Inflammatory macrophage treated with lipopolysaccharide for 1 hour (primary cell): Measurements from ENCODE around the gene RHEX.

Source experiments
- DNase-seq, 2 donors: peaks; one replicate each; pipeline ENCODE4 v3.0.0-alpha.2; 2020 to 2022

Gene RHEX

DNA sequence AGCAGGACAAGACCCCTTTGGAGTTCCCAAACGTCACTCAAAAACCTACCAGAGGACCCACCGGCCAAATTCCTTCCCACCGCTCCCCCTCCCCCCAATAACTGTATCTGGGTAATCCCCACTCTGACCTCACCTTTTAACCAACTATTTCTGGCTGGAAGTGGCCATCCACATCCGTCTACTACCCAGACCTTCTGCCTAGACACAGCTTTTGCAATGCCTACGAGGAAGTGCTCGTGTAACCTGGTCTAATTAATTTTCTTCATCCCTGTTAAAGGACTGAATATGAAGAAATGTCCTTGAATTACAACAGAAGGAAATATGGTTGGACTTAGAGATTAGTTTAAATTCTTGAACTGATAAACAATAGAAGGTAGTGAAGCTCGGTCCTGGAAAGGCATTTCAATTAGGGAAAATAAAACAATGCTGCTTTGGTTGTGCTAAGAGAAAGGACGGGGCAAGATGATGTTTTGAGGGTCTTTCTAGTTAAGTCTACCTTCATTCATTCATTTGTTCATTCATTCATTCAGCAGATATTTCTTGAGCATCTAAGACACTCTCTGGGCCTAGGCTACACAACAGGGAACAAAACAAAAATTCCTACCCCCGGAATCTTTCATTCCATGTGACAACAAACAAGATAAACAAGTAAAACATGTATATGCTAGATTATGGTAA lies 45.4 kb downstream of the RHEX start:
- DNase-seq, result no peak

DNA sequence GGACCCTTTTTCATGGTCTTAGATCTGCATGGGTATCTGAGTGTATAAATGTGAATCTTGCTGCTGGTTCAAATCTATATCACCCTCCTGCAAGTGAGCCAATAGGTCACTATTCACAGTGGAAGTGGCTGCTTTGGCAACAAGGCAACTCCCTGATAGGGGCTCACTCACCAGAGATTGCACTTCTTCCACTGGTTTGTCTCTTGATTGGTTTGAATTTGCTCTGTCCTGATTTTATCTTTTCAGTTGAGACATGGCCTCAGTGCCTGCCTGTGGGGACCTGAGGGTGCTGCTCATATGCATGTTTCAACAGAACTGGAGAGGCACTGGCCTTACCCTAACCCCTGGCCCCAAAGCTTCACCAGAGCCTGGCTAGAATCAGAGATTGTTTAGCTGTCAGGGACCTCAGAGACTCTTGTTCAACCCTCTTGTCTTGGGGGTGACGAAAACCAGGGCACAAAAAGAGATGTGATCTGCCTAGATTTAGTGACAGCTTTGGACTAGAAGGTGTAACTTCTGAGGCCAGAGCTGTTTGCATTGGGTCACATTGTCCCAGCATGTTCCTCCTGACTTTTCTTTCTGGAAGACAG lies 47.3 kb downstream of the RHEX start:
- DNase-seq, result no peak

DNA sequence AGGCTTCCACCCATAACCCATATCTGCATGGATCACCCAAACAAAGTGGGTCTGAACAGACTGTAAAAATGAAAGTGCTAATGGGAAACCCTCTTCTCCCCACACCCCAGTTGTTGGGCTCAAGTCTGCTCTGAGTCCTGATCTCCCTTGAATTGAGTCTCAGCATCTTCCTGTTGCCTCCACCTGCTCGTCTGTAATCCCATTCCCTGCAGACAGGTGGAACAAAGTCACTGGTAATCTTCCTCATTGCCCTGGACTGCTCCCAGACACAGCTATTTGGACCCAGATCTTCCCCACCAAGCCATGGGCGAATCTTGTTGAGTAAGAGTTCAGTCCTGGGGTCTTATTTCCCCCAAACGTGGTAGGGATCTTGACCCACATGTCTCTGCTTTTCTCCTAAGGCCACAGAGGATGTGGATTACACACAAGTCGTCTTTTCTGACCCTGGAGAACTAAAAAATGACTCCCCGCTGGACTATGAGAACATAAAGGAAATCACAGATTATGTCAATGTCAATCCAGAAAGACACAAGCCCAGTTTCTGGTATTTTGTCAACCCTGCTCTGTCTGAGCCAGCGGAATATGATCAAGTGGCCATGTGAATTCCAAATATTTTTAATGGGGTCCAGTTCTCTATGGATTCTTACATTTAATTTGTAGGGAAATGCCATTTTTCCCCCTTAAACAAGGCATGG lies 48.5 kb downstream of the RHEX start:
- peak; percentile 73 to 76 for DNase-seq

DNA sequence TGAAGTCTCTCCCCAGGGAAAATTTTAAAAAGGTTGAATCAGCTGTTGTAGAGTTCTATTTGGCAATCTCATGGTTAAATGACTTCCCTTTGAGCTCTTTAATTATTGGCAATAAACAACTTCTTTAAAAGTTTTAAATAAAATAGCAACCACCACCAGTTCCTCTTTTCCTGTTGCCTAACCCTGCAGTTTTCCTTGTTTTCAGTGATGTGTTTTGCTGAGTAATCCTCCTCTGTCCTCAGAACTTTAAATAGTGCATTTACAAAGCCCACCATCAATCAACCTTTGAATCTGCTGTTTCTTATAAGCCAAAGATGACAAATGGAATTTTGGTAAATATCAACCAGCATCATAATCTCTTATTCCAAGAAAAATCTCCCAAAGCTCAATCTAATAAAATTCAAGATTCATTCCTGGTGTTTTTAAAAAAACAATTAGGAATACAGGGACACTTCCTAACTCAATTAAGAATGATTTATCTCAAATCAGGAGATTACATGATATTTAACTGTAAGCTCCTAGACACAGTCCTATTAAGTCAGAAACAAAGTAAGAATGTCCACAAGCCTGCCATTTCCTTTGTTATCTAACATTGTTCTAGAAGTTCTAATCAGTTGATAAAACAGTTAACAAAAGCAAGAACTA lies 49.4 kb downstream of the RHEX start:
- DNase-seq, result peak; percentile 84 to 89

DNA sequence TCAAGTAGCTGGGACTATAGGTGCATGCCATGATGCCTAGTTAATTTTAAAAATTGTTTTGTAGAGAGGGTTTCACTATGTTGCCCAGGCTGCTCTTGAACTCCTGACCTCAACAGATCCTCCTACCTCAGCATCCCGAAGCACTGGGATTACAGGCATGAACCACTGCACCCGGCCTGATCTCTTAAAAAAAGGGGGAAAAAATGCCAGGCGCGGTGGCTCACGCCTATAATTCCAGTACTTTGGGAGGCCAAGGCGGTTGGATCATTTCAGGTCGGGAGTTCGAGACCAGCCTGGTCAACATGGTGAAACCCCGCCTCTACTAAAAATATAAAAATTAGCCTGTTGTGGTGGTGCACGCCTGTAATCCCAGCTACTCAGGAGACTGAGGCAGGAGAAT lies 51.0 kb downstream of the RHEX start:
- DNase-seq, result no peak

DNA sequence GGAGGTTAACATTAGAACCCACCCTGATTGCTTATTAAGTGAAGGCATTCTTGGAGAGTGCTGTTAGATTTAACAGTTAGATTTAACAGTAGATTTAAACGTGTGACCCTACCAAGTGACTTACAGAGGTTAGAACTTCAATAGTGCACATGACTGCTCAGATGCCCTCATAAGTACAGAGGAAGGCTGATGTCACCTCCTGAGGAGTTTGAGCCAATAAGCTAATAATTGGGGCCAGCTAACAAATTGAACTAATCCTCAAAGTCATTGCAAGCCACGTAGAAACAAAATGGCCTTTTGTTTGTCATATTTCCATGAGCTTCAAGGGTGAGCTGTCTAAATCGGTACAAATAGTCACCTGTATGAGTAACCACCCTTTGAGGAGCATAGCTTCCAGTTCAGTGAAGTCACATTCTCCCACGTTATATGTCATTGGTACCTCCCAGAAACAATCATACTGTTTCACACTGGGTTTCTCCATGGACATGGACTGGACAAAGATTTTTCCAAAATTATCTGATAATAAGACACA lies 52.6 kb downstream of the RHEX start:
- DNase-seq, result no peak

DNA sequence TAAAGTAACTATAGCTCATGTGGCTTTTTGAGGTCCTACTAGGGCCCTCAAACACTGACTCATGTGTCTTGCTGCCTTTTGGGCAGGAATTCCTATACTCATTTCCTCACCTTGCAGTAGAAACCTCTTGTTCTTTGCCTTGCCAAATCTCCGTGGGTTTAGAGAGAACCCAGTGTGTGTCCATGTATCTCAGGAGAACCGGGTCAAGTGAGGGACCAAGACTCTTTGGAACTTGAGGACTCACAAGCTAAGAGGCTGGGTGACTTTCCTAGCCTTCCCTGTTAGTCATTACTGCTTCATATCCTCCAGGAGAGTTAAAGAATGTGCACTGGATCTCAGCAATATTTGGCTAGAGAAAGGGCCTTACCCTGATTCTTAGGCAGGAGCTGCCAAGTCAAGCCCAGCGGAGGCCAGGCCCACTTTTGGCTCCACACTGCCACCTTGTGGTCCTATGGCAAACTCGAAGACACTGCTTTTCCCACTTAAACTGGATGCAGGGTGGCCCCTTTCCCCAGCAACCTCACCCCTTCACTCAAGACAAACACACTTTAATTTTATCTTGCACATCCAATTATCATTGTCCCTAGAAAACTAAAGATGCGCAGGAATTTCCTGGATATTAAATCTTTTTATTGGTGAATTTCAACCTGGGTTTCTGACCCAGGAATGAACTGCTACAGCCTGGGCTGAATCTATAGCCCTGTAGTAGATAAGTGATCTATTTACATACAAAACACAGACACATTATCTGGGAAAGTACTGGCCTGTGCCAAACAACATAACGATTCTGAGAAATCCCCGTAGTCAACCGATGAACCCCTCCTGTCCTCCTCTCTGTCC lies 53.6 kb downstream of the RHEX start:
- peak; percentile 62 to 95 for DNase-seq

DNA sequence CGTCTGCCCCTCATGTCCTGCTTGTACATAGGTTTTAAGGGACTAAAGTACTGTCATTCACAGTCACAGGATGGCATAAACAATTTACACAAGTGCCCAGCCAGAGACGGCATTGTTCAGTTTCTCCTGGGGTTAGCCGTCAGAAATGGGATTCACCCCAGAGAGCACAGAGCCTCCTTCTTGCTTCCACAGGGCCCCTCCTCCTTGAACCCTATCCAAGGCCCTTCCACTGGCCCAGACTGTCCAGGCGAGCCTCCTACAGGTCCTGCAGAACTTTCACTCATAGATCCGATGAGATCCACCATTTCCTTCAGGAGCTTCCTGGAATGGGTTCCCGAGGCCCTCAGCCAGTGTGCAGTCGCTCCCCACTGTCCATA lies 54.2 kb downstream of the RHEX start:
- no peak for DNase-seq

DNA sequence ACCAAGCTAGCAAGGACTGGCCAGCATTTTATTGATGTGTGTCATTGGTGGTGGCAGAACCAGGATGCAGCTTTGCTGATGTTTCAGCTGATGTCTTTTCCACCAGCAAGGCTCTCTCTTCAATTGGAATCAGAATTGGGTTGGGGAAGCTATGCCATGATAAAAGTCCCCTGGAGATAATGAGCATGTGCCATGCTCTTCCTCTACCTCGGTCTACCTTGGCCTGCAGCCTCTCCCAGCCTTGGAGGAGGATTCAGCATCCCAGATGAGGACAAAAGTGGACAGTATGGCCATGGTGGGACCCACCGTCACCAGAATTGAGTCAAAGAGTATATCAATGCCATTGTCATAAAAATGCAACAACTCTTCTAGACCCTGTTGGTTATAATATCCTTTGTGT lies 55.7 kb downstream of the RHEX start:
- no peak for DNase-seq

DNA sequence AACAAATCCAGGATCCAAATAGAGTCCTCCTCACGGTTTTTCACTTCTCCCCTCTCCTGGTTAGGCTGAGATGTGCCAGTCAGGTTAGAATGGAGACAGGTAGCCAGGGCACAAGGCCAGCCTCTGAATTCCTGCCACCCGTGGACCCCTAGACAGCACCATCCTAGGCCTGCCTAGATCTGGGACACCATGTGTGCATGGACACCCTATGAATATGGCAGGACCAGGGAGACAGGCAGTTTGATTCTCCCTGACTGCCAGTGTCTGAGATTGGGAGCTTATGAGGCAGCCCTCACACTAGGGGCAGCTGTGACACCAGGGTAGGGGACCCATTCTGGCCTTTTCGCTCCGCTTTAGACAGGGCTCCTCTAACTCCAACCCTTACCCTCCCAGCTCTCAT lies 56.7 kb downstream of the RHEX start:
- no peak for DNase-seq

DNA sequence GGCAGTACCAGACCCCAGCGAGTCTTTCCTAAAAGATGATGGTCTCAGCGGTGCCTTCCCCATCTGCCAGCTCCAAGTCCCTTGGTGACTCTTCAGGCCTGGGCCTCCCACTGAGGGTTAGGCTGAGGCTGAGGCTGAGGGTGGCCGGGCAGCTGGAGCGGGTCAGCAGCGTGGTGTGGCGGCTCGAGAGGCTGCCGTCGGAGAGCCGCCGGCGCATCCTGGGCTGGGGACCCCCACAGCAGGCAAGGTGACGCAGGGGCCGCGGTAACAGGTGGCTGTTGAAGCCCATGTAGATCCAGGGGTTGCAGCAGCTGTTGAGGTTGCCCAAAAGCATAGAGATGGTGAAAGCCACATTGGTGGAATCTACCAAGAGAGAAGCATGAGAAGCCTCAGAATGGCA lies 57.2 kb downstream of the RHEX start:
- no peak for DNase-seq

DNA sequence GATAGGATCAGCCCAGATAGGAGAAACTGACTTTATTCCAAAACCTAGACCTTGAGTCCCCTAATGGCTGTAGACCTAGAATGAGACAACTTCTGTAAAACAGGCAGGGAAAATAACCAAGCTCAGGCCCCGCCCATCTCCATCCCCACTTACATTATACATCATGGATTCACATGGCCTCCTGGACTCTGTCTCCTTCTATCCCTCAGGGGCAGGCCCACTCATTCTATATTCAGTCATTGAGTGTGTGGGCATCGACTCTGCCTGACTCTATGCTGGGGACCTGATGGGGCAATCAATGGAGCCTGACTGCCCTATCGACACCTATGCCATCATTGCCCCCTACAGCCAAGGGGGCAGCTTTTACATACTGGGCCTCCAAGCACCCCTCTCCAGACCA lies 57.8 kb downstream of the RHEX start:
- no peak for DNase-seq

DNA sequence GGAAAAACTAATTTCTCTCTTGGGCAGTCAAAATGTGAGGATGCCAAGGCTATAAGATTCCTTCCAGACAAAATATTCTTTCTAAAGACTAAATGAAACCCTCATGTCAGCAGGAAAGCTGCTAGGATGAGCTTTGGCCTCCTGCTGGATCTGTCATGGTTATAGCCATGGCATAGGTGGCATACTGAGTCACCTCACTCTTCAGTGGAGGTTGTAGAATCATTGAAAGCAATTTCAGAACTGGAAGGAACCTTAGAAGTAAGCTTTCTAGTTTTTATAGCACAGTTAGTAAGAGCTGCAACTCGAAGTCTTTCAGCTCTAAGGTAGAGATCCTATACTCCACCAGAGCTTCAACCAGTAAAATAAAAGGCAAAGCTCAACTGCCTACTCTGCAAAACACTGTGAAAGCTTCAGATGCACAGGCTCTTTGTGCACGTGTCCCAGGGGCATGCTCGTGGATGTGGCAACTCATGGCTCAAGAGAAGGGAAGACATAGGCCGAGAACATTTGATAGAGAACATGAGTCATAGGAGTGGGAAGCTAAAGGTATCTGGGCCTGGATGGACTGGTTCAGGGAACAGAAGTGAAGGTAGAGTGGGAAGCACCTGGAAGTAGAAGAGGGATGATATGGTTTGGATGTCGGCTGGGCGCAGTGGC lies 58.4 kb downstream of the RHEX start:
- no peak for DNase-seq

DNA sequence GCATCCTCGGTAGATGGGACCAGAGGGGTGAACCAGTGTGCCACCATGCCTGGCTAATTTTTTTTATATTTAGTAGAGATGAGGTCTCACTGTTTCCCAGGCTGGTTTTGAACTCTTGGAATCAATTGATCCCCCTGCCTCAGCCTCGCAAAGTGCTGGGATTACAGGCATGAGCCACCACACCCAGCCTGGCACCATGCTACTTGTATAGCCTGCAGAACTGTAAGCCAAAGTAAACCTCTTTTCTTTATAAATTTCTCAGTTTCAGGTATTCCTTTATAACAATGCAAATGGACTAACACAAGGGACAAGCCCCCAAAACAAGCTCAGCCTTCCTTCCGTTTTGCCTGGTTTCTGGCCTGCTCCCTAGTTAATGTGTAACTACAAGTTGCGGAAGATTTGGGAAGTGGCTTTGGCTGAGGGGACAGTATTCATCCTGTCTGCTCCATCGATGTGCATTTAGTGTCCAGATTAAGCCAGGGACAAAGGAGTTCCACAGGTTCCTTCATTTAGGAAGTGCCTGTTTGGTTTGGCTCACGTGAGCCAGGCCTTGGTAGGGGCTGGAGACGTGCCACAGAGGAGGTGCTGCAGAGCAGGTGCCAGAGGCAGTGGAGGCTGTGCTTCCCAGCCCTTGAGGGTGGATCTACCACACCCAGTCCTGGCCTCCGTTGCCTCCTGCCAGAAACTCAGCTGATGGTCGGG lies 59.8 kb downstream of the RHEX start:
- no peak for DNase-seq

DNA sequence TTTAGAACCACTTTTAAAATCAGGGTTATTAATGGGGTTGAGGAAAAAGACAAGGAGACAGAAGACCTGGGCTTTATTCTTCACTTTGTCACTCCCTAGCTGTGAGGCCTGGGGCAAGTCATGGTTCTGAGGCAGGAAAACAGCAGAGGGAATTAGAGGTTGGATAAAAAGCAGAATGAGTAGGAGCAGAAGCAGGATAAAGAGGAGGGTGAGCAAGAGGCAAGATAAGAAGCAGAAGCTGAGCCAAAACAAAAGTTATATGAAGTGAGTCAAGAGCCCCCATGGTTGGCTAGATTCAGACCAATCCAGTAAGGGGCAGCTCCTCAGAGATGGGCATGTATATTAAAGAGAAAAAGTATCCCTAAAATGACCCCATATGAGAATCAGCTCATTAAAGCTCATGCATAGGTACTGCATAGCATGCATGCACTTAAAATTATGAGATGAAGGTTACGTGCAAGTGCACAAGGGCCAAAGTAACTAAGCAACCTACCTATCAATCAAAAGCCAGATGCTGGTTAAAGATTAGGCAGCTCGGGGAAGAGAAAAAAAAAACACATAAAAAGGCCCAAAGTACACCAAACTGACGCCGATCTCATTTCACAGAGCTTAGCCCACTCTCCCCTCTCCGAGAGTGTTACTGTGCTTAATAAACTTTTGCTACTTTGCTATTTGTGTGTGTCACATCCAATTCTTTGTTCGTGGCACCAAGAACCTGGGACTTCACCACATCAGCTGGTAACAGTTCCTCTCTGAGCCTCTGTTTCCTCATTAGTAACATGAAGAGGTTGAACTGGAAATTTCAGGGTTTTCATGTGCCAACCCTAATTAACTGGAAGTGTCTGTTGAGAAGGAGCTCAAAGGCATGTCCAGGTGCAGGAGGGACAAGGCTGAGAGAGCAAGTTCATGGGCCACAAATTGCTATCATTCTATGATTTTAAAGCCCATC lies 62.0 kb downstream of the RHEX start:
- DNase-seq, result peak; percentile 44 to 50

DNA sequence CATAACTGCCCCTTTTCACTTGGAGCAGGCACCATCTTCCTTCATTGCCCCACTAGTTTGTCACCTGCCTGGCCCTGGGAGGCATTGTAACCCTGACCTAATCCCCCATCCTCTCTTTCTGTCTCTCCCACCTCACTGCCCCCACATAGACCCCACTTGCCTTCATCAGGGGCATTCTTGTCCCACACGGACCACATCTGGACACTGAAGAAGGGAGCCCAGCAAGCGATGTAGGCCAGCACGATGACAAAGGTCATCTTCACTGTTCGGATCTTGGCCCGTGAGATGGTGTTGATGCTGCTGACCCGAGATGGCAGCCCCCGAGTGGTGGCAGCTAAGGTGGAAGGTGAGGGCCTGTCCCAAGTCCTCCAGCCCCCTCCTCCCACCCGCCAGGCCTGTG lies 62.8 kb downstream of the RHEX start:
- DNase-seq, result no peak

DNA sequence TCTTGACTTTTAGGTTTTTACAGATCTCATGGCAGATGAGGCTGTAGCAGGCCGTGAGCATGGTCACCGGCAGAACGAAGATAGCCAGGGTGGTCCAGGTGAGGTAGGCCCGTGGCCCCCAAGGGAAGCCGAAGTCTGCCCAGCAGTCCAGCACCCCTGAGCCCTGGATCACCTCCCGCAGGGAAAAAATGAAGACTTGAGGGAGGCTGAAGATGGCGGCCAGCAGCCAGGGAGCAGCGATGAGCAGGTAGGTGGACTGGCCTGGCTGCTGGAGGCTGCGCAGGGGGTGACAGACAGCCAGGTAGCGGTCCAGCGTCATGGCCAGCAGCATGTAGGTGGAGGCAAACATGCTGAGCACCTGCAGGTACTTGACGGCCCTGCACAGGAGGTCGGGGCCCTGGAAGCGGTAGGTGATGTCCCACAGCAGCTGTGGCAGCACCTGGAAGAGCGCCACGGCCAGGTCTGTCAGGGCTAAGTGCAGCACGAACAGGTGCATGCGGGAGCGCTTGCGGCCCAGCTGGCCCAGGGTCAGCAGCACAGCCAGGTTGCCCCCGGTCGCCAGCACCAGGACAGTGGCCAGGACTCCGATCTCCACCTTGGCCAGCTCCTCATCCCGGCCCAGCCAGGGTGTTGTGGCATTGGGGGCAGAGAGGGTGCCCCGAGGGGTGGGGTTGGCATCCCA lies 63.4 kb downstream of the RHEX start:
- no peak for DNase-seq

DNA sequence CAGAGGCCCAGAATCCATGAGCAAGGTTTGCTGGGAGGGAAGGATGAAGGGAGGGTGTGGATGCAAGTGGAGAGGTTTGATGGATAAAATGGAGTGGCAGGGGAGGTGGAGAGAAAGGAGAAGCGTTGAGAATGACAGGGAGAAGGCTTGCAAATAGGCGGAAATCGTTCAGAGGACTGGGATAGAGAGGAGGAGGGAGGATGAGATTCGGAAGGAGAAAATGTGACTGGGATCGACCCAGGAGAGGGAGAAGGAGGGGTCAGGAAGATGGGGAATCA lies 63.8 kb downstream of the RHEX start:
- no peak for DNase-seq

DNA sequence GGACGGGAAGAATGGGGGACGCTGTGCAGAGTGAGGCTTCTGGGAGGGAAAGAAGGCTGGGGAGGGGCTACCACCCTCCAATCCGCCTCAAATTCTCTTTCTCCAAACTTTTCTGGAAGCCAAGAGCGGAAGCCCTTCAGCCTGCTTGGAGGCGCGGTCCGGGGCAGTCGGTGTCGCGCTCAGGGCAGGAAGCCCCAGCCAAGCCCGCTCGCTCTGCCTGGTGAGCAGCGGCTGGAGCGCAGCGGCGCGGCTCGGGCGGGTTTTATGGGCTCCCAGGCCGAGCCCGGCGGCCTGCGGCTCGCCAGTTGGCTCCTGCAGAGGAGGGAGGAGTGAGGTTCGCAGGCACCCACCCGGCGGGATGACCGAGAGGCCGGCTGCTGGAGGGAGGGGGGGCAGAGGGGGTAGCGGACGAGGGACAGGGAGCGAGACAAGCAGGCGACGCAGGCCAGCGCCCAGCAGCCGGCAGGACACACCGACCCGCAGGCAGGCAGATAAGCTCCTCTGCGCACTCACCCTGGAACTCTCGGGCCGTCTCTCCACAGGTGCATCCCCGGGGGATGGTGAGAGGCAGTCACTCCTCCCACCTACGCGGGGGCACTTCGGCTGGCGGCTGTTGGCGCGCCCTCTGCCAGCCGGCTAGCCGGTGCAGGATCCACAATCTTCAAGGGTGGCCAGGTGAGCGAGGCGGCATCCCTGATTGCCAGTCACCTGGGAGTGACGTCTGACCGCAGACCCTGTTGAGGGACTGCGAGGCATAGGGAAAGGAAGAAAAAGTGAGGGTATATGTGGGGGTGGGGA lies 64.4 kb downstream of the RHEX start, which contains the start of gene AVPR1B:
AVPR1B (minus strand) TSS at position 238 of the 798 bp plus-strand sequence. CDS start 498 bp downstream, outside the sequence.
- DNase-seq, result peak in 1 of 2 donors; percentile 15
